Measurements from ENCODE around the gene SLC20A1.

GRCh38 chr2:112661656-112662305, 16.0 kb downstream of the SLC20A1 start:
- no peak for TF ChIP-seq CTCF (IDR thresholded peaks at IDR 0.05 in 4 of 5, conservative IDR thresholded peaks at IDR 0.05 in 1 of 5)
- no peak for TF ChIP-seq POLR2A (IDR thresholded peaks at IDR 0.05)

Measured in gastrocnemius medialis (tissue), 4 donors.